Suprapubic skin (tissue), 4 donors: Measurements from ENCODE around the gene MCTP1.

ENCODE experiments used
- CTCF ChIP-seq, 2 donors: fragments of 200-600 bp in 1 of 2; fragments of 450-650 bp in 1 of 2; sonication (generic) in 1 of 2; IDR thresholded peaks; one replicate each; pipeline ENCODE4 v1.5.1; 2016 to 2019; ENCODE audit warnings: antibody characterized with exemption in 2 of 2, mild to moderate bottlenecking in 1 of 2, moderate library complexity in 1 of 2
- EP300 ChIP-seq: sonication (generic); formaldehyde crosslinking; IDR thresholded peaks from one replicate; pipeline ENCODE4 v1.6.1; 2017; ENCODE audit warnings: antibody characterized with exemption
- POLR2A ChIP-seq, 2 donors: fragments of 450-650 bp; IDR thresholded peaks; one replicate each; pipeline ENCODE4 v1.6.1; 2017; ENCODE audit warnings: antibody characterized with exemption in 2 of 2, mild to moderate bottlenecking in 2 of 2, moderate library complexity in 2 of 2
- POLR2AphosphoS5 ChIP-seq, 3 donors: sonication (generic); formaldehyde crosslinking; IDR thresholded peaks; one replicate each; pipeline ENCODE4 v1.6.1; 2017; ENCODE audit warnings: antibody characterized with exemption in 3 of 3

DNA sequence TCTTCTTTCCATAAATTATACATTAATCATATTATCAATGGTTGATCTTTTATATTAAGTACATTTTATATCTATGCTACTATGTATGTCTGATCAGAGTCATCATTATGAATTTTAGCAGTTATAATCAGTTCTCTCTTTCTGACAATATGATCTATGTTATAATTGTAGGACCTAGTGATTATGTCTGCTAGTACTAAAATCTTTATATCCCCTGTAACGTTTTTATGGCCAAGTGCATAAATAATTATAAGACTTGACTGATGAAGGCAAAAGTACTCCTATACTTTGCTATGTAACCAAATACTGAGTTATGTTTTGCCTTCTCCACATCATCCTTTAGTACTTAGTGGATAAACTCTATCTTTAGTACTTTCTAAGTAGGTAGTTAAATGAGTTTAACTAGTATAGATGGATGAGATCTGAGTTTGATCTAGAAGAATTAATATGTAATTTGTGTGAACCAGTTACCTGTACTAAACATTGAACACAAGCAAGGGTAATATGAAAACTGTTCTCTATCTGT, 591.0 kb downstream of the MCTP1 start:
- TF ChIP-seq POLR2A (IDR thresholded peaks at IDR 0.05) (no peak), CTCF (IDR thresholded peaks at IDR 0.05) (no peak), POLR2AphosphoS5 (IDR thresholded peaks at IDR 0.05) (no peak), EP300 (no peak)
